ENCODE data around the gene PADI2. TPM values are rescaled to one million over a fixed set of nuclear protein-coding genes. Genes with fewer than 3 reads are reported as not detected.

The PADI2 gene
- total RNA-seq, 1 experiment from 2014 or later = 1.3 TPM

DNA sequence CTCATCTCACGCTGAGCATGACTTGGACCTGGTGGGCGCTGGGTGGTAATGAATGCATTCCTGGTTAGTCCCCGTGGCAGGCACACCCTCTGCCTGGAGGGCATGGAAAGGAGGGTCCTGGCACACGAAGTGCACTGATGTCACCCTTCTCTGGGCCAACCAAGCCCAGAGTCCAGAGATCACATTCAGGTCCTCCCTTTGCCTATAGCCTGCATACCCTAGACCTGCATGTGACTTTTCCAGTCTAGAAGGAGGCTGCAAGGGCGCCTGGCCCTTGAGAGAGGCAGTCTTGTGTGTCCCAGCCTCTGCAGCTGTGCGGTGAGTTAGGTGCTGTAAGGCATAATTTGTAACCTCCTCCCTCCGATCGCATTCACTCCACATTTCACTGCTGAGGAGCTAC is 22.1 kb downstream of the PADI2 start:
- intact Hi-C loops (cut with micrococcal nuclease; ENCODE audit: unreplicated experiment) = no loop called here
- DNase-seq = no peak
- BruUV-seq (replicated peaks) = no TSS peak
- H3K27me3 Mint-ChIP-seq (ENCODE audit: unreplicated experiment) = peaks cover 13% of the 10 kb centered on the region
- H3K4me3 Mint-ChIP-seq (ENCODE audit: low read depth, unreplicated experiment) = peak overlapping the region; percentile 41
- CTCF ChIA-PET = interaction anchor here (0.5 kb wide), 1 partner anchor 9 kb away, joined by 3 read pairs; no protein-coding TSS in a partner anchor
- H3K27ac Mint-ChIP-seq (ENCODE audit: unreplicated experiment) = no peak overlapping the region
- H3K9me3 Mint-ChIP-seq (ENCODE audit: low read depth, unreplicated experiment) = no peaks in the 10 kb centered on the region
- peaks cover 16% of the 10 kb centered on the region for H3K4me1 Mint-ChIP-seq (ENCODE audit: low read depth, unreplicated experiment)
- TF ChIP-seq, protein P1, sequence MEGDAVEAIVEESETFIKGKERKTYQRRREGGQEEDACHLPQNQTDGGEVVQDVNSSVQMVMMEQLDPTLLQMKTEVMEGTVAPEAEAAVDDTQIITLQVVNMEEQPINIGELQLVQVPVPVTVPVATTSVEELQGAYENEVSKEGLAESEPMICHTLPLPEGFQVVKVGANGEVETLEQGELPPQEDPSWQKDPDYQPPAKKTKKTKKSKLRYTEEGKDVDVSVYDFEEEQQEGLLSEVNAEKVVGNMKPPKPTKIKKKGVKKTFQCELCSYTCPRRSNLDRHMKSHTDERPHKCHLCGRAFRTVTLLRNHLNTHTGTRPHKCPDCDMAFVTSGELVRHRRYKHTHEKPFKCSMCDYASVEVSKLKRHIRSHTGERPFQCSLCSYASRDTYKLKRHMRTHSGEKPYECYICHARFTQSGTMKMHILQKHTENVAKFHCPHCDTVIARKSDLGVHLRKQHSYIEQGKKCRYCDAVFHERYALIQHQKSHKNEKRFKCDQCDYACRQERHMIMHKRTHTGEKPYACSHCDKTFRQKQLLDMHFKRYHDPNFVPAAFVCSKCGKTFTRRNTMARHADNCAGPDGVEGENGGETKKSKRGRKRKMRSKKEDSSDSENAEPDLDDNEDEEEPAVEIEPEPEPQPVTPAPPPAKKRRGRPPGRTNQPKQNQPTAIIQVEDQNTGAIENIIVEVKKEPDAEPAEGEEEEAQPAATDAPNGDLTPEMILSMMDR (IDR thresholded peaks at IDR 0.05; ENCODE audit: unreplicated experiment) = no peak
- H3K36me3 Mint-ChIP-seq (ENCODE audit: insufficient read depth, unreplicated experiment) = no peaks in the 10 kb centered on the region

DNA sequence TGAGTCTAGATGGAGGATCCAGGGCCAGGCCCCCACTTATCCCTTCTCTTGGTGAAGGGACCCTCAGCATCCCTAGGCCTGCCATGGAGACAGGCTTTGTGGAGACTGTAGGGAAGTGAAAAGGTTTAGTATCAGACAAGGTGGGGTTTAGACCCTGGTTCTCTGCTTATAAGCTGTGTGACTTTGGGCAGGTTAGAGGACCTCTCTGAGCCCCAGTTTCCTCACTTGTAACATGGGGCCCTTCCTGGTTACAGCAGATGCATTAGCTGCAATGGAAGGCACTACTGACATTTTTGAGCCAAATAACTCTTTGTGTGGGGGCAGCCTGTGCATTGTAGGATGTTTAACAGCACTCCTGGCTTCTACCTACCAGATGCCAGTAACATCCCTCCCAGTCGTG is 22.7 kb downstream of the PADI2 start:
- Mint-ChIP-seq H3K36me3 (ENCODE audit: insufficient read depth, unreplicated experiment) (no peaks in the 10 kb centered on the region), H3K27ac (ENCODE audit: unreplicated experiment) (no peak overlapping the region), H3K4me1 (ENCODE audit: low read depth, unreplicated experiment) (peaks cover 16% of the 10 kb centered on the region), H3K4me3 (ENCODE audit: low read depth, unreplicated experiment) (no peak overlapping the region), H3K9me3 (ENCODE audit: low read depth, unreplicated experiment) (no peaks in the 10 kb centered on the region), H3K27me3 (ENCODE audit: unreplicated experiment) (peaks cover 13% of the 10 kb centered on the region)
- CTCF ChIA-PET = interaction anchor here (0.5 kb wide), 1 partner anchor 9 kb away, joined by 3 read pairs; no protein-coding TSS in a partner anchor
- intact Hi-C loops (cut with micrococcal nuclease; ENCODE audit: unreplicated experiment) = no loop called here
- BruUV-seq (replicated peaks) = no TSS peak
- no peak for DNase-seq
- TF ChIP-seq, protein P1 (IDR thresholded peaks at IDR 0.05; ENCODE audit: unreplicated experiment) = no peak

DNA sequence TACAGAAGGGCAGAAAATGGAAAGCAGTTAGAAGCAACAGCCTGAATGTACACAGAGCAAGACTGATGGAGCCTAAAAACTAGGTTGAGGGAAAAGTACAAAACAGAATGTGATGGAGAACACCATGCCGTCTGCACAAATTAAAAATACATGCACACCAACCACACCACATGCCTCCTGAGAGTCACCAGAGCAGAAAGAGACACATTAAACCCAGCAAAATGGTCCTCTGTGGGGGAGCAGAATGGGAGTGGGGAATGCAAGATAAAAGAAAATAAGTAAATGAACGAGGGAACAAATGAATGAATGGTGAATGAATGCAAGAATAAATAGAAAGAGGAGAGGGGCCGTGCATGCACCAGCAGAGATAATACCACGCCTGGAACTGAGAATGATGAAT is 24.1 kb downstream of the PADI2 start:
- BruUV-seq (replicated peaks) = no TSS peak
- intact Hi-C loops (cut with micrococcal nuclease; ENCODE audit: unreplicated experiment) = no loop called here
- TF ChIP-seq, protein P1 (IDR thresholded peaks at IDR 0.05; ENCODE audit: unreplicated experiment) = no peak
- Mint-ChIP-seq H3K36me3 (ENCODE audit: insufficient read depth, unreplicated experiment) (no peaks in the 10 kb centered on the region), H3K9me3 (ENCODE audit: low read depth, unreplicated experiment) (no peaks in the 10 kb centered on the region), H3K4me1 (ENCODE audit: low read depth, unreplicated experiment) (peaks cover 16% of the 10 kb centered on the region), H3K27me3 (ENCODE audit: unreplicated experiment) (peaks cover 13% of the 10 kb centered on the region), H3K4me3 (ENCODE audit: low read depth, unreplicated experiment) (no peak overlapping the region), H3K27ac (ENCODE audit: unreplicated experiment) (no peak overlapping the region)
- DNase-seq = no peak
- CTCF ChIA-PET = no interaction called here

- peaks cover 16% of the 10 kb centered on the region for H3K4me1 Mint-ChIP-seq (ENCODE audit: low read depth, unreplicated experiment)
- intact Hi-C loops (cut with micrococcal nuclease; ENCODE audit: unreplicated experiment) = no loop called here
- no TSS peak for BruUV-seq (replicated peaks)
Observed at GRCh38 chr1:17094664-17095063, 24.6 kb downstream of the PADI2 start.

More at GRCh38 chr1:17094664-17095063, 24.6 kb downstream of the PADI2 start:
- H3K36me3 Mint-ChIP-seq (ENCODE audit: insufficient read depth, unreplicated experiment) = no peaks in the 10 kb centered on the region
- H3K4me3 Mint-ChIP-seq (ENCODE audit: low read depth, unreplicated experiment) = no peak overlapping the region
- peaks cover 13% of the 10 kb centered on the region for H3K27me3 Mint-ChIP-seq (ENCODE audit: unreplicated experiment)
- DNase-seq = no peak
- H3K9me3 Mint-ChIP-seq (ENCODE audit: low read depth, unreplicated experiment) = no peaks in the 10 kb centered on the region
- CTCF ChIA-PET = no interaction called here
- no peak overlapping the region for H3K27ac Mint-ChIP-seq (ENCODE audit: unreplicated experiment)
- TF ChIP-seq, protein P1 (IDR thresholded peaks at IDR 0.05; ENCODE audit: unreplicated experiment) = no peak

Data from Calu3 (cell line).